Neural cell (in vitro differentiated cells): Measurements from ENCODE around the gene PRSS16.

Experiments
- EZH2 ChIP-seq: fragments of 200-600, 300-800 bp; shearing (Covaris generic), sonication (generic); IDR thresholded peaks from 2 replicates; pipeline ENCODE4 v1.6.1; 2014; ENCODE audit warnings: antibody characterized with exemption, low read length, borderline replicate concordance, mild to moderate bottlenecking; ENCODE audit not compliant: insufficient read depth, poor library complexity, severe bottlenecking
- TAF1 ChIP-seq: IDR thresholded peaks from 2 replicates; pipeline ENCODE4 v1.6.1; 2012; ENCODE audit warnings: low read depth
- TF ChIP-seq, protein P1 (sequence below): fragments of 450-650 bp; IDR thresholded peaks from 2 replicates; pipeline ENCODE4 v1.5.1; 2014; ENCODE audit warnings: antibody characterized with exemption, mild to moderate bottlenecking, moderate library complexity; ENCODE audit not compliant: poor library complexity, severe bottlenecking
- TF ChIP-seq, protein P2 (sequence below): IDR thresholded peaks from 2 replicates; pipeline ENCODE4 v1.6.1; 2012; ENCODE audit warnings: borderline replicate concordance

DNA sequence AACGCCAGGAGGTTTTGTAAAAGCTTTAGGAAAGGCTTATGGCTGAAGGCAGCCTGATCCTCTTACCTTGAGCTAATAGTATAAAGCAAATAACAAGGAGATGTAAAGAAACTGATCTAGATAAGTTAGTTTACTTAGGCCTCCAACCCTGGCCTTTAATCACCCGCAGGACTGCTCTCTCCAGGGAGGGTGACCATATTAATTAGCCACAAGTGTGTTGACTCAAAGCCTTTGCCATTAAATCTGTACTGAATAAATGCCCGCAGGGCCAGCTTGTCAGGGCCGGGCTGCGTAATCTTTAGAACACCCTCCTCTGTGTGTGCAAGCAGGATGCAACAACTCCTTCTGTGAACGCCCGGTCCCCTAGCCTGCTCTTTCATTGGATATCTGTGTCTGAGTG, 6.1 kb upstream of the PRSS16 start:
- TF ChIP-seq, protein P1, sequence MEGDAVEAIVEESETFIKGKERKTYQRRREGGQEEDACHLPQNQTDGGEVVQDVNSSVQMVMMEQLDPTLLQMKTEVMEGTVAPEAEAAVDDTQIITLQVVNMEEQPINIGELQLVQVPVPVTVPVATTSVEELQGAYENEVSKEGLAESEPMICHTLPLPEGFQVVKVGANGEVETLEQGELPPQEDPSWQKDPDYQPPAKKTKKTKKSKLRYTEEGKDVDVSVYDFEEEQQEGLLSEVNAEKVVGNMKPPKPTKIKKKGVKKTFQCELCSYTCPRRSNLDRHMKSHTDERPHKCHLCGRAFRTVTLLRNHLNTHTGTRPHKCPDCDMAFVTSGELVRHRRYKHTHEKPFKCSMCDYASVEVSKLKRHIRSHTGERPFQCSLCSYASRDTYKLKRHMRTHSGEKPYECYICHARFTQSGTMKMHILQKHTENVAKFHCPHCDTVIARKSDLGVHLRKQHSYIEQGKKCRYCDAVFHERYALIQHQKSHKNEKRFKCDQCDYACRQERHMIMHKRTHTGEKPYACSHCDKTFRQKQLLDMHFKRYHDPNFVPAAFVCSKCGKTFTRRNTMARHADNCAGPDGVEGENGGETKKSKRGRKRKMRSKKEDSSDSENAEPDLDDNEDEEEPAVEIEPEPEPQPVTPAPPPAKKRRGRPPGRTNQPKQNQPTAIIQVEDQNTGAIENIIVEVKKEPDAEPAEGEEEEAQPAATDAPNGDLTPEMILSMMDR: no peak
- TF ChIP-seq TAF1 (no peak), EZH2 (no peak)
- TF ChIP-seq, protein P2, sequence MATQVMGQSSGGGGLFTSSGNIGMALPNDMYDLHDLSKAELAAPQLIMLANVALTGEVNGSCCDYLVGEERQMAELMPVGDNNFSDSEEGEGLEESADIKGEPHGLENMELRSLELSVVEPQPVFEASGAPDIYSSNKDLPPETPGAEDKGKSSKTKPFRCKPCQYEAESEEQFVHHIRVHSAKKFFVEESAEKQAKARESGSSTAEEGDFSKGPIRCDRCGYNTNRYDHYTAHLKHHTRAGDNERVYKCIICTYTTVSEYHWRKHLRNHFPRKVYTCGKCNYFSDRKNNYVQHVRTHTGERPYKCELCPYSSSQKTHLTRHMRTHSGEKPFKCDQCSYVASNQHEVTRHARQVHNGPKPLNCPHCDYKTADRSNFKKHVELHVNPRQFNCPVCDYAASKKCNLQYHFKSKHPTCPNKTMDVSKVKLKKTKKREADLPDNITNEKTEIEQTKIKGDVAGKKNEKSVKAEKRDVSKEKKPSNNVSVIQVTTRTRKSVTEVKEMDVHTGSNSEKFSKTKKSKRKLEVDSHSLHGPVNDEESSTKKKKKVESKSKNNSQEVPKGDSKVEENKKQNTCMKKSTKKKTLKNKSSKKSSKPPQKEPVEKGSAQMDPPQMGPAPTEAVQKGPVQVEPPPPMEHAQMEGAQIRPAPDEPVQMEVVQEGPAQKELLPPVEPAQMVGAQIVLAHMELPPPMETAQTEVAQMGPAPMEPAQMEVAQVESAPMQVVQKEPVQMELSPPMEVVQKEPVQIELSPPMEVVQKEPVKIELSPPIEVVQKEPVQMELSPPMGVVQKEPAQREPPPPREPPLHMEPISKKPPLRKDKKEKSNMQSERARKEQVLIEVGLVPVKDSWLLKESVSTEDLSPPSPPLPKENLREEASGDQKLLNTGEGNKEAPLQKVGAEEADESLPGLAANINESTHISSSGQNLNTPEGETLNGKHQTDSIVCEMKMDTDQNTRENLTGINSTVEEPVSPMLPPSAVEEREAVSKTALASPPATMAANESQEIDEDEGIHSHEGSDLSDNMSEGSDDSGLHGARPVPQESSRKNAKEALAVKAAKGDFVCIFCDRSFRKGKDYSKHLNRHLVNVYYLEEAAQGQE: no peak
